Hindlimb muscle (tissue), 1 donor: Measurements from ENCODE around the gene MANF. TPM values are rescaled to one million over a fixed set of nuclear protein-coding genes. Genes with fewer than 3 reads are reported as not detected.
"Not testable (repeated sequence)": the region's sequence is repeated elsewhere in the genome, so short reads cannot be mapped to it uniquely, and the experiment has no call there.

Experiments
- DNase-seq: peaks from one replicate; pipeline ENCODE4 v3.0.0-alpha.2; 2013
- polyA plus RNA-seq: library from polyadenylated mRNA; unstranded; fragments of 120-200 nt; gene quantifications from one replicate; pipeline ENCODE4 v1.2.1, GENCODE V29; 2013; ENCODE audit not compliant: insufficient read length

MANF gene
- polyA plus RNA-seq, 1 donor = 50.9 TPM

GRCh38 chr3:51373658-51374421, 11.3 kb upstream of the MANF start:
- no peak for DNase-seq

GRCh38 chr3:51374456-51374855, 10.6 kb upstream of the MANF start:
- no peak for DNase-seq

GRCh38 chr3:51375136-51375535, 10.0 kb upstream of the MANF start:
- DNase-seq = no peak

DNA sequence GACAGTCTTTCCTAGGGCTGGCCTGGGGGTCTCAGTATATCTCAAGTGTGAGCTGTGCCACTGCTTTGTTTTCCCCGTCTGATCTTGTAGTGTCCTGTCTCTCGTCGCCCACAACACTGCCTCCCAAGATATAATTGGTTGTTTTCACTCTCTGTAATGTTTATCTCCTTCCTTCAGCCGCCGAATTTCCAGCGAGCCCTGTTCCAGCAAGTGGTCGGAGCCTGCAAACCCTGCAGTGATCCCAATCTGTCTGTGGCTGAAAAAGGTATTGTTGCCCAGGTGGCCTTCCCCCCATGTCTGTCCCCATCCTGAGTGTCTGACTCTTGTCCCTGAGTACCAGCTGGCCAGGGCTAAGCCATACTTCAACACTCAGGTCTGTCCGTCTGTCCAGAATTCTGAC, 9.5 kb upstream of the MANF start:
- DNase-seq = no peak

- no peak for DNase-seq
Observed at GRCh38 chr3:51378065-51378464, 7.0 kb upstream of the MANF start.

DNA sequence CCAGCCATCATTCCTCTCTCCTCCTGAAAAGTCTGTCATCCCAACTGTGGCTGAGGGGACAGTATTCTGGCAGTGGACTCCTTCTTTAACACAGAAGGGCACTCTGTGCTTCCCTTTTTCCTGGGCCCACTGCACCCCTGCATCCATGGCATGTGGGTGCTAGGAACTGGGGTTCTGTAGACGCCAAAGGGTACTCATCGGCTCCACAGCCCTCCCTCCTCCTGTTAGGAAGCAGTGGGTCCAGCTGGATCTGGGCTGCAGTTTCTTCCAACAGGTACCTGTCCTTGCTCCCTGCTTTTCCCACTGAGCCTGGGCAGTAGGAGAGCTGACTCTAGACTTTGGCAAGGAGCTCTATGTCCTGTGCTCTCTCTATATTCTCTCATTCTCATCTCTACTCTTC, 6.4 kb upstream of the MANF start:
- no peak for DNase-seq

DNA sequence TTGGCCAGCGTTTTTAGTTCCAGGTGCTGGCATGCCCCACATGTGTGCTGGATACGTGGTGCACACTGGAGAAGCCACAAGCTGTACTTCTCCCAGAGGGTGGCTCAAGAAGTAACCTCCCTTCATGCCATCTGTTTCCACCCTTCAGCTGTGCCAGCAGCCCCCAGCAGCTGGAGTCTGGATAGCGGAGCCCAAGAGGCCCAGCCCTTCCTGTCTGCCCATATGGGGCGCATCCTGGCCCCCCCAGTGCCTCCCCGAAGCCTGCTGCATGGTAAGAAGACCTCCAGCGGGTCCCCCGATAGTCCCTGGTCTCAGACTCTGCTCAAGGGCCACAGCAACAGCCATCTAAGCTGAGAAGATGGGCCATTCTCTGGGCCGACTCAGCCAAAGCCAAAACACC, 5.8 kb upstream of the MANF start:
- no peak for DNase-seq

DNA sequence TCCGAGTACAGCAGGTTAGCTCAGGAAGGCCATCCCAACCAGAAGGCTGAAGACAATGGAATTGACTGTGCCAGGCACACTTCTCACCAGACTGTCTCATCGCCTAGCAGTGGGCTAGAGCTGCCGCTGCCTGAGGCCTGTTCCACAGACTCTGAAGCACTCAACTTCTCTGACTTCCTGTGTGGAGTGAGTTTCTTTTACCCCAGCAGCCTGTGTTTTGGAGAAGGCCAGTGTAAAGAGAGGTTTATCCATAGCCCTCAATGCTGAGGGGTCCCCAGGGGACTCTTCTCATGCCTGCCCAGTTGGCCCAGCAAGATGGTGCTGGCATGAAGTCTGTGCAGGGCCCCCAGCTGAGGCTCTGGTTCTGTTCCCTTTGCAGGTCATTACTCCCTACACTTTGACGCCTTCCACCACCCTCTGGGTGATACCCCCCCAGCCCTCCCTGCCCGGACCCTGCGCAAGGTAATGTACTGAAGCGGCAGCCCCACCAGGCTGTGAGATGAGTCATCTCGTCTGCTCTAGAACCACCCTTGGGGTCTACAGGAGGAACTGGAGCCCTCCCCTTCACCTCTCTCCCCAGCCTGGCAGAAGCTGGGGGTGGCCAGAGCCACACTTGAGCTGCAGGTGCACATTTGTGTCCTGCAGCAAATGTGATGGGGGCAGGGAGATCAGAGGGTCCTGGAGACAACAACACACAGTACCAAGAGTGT, 5.2 kb upstream of the MANF start:
- DNase-seq = no peak

DNA sequence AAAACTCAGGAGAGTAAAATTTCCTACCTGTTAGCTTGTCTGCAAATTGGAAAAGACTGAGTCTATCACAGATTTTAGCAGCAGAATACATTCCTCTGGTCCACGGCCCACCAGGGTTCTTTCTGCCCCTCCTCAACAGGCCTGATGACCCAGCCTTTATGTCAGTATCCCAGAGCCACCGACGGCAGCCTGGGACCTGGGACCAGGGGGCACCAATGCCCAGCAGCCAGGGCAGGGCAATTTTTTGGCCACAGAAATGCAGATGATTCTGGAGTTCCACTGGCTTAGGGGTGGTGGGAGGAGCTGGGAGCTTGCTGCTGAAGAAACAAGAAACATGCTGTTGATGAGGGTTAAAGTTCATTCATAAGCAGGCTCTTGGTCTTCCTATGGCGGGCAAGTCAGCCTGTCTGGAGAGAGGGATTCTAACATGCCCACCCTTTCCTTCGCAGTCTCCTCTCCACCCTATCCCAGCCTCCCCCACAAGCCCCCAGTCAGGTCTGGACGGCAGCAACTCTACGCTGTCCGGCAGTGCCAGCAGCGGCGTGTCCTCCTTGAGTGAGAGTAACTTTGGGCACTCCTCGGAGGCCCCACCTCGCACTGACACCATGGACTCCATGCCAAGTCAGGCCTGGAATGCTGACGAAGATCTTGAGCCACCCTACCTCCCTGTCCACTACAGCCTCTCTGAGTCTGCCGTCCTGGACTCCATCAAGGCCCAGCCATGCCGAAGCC, 4.3 kb upstream of the MANF start:
- DNase-seq = no peak

DNA sequence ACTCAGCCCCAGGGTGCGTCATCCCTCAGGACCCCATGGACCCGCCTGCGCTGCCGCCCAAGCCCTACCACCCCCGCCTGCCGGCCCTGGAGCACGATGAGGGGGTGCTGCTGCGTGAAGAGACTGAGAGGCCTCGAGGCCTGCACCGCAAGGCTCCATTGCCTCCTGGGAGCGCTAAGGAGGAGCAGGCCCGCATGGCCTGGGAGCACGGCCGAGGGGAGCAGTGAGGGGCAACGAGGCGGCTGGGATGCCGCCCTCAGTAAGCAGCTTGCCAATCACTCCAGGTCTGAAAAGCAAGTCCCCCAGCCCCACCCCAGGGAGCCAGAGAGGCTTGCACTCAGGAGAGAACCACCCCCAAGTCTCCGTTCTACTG, 3.8 kb upstream of the MANF start:
- DNase-seq = no peak

GRCh38 chr3:51382076-51382745, 2.9 kb upstream of the MANF start:
- no peak for DNase-seq

DNA sequence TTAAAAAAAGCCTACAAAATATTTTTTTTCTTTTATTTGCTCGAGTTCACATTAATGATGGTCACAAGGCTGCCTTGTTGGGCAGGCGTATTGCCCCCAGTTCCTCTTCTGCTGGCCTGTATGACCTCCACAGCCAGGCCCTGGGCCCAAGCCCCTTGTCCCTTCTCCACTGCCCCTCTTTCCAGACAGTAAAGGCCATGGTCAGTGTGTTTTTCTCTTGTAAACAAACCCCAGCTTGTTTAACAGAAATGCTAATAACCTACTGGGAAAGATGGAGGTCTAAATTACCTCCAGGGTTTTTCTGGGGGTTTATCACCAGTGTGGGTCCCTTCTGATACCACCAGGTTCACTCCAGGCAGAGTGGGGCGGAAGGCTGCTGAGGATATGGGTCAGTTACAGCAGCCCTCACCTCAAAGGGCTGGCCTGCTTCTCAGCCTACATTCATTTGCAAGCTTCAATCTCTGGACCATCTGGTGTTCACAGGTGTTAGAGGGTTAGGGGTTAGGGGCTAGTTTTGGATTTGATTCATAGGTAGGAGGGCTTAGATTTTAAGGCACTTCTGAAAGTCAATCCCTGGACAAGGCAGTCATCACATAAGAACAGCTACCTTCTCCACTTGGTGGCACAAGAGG, 2.0 kb upstream of the MANF start:
- no peak for DNase-seq

DNA sequence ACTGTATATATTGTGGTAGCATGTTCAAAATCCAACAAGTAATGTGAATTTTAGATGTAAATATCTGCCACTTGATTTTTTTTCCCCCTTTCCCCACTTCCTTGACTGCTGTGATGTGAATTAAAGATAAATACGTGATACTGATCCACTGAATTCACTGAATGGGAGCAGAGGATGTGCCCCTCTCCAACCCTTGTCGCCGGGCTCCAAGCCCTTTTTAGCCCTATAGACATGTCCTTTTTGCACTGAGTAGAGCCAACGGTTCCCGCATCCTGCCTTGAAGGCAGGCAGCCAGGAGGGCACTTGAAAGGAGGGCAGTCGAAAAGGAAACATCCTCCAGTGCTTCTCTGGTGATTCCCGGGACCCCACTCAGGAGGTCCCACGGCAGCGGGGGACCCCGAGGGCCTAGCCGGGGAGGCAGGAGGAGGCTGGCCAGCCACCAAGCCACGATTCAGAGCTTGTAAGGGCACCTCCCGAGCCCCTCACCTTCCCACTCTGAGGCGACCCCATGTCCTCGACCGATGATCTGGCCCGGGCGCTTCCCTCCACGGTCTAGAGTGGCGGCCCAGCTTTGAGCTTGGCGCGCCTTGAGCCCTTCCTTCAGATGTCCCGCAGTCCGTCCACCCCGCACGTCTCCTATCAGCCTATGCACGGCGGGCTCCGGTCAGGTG, 901 bp upstream of the MANF start:
- no peak for DNase-seq

GRCh38 chr3:51385621-51386091, 565 bp downstream of the MANF start:
- DNase-seq = no peak

GRCh38 chr3:51386159-51386851, 1.2 kb downstream of the MANF start:
- DNase-seq = no peak

DNA sequence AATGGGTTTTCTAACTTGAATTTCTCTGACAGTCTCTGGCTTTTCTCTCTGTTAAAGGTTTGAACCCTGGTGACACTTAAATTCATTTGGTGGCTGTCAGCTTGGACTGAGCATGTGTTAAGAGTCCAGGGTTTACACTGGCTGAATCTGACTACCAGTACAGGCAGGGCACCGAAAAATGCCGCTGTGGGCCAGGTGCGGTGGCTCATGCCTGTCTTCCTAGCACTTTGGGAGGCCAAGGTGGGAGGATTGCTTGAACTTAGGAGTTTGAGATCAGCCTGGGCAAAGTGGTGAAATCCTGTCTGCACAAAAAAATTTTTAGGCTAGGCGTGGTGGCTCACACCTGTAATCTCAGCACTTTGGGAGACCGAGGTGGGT, 1.8 kb downstream of the MANF start:
- no peak for DNase-seq

DNA sequence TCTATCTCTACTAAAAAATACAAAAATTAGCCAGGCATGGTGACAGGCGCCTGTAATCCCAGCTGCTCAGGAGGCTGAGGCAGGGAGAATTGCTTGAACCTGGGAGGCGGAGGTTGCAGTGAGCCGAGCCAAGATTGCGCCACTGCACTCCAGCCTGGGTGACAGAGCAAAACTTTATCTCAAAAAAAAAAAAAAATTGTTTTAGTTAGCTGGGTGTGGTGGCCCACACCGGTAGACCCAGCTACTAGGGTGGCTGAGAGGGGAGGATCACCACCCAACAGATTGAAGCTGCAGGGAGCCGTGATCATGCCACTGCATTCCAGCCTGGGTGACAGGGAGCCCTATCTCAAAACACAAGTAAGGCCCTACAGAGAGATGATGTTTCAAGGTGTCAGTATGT, 2.2 kb downstream of the MANF start:
- DNase-seq = not testable (repeated sequence)

DNA sequence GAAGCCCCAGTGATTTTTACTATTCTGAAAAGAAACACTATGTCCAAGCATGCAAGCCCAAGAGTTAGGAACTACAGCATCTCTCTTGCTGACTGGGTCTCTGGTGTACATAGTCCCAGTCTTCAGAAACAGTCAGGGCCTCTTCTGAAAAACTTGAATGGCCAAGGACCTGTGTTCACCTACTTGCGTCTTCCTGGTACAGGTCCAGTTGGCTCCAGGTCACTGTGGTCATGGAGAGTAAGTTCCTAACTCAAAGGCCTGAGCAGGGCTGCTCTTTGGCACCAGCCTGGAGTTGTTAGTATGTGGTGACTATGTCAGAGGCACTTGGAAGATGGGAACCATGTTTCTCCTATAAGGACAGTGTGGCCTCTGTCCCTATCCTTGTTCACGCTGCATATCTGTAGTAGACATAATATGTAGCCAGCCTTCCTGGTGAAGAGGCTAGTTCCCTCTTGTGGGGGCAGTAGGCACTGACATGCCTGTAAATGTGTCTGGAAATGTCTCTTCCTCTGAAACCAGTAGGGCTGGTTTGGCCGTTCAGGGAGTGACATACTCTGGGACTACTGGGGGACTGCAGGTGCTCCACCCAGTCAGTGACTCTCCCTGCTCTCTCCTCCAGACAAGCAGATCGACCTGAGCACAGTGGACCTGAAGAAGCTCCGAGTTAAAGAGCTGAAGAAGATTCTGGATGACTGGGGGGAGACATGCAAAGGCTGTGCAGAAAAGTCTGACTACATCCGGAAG, 3.4 kb downstream of the MANF start:
- DNase-seq = no peak

DNA sequence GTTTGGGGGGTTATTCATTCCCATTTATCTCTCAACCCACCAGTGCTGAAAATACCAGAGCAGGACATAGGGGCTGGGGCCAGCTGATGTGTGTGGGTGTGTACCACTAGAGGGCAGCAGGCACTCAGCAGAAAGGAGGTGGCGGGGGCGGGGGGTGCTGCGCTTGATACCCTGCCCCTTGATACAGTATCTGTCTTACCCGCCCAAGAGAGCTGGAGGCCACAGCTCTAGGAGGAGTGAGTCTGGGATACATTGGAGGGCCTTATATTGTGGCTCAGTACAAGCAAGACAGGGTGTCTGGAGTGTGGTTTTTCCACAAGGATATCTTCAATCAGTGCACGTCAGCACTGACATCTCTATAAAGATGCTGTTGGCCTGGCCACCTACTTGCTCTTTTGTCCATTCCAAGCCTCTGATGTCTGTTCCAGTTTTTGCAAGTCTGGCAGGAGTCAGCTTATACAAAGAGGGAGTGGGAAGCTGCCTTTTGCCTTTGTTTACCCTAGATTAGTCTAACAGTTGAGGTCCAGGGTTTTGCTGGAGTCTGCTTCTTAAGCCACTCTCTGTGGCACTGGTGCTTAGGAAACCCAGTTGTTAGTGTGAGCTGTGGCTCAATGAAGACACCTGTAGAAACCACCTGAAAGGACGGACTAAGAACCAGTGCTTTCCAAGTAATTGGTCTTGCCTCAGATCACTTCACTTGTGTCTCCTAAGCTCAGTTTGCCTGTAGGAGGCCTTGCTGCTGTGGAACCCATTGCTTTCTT, 4.5 kb downstream of the MANF start:
- DNase-seq = no peak
